PFSK-1 (cell line): Measurements from ENCODE around the gene VGLL4.

Experiments
- FOXP2 ChIP-seq: optimal IDR thresholded peaks from 2 replicates; pipeline ENCODE3; 2011; ENCODE audit warnings: borderline replicate concordance, control low read depth, inconsistent platforms; ENCODE audit not compliant: insufficient read depth; ENCODE audit errors: extremely low read length, extremely low read depth
- POLR2AphosphoS5 ChIP-seq: IDR thresholded peaks from 2 replicates; pipeline ENCODE4 v1.6.1; 2012; ENCODE audit warnings: low read depth, mild to moderate bottlenecking, control low read depth, low read length, moderate library complexity
- SIN3A ChIP-seq: IDR thresholded peaks from 2 replicates; pipeline ENCODE4 v1.6.1; 2012; ENCODE audit warnings: mild to moderate bottlenecking, low read length, moderate library complexity, borderline replicate concordance; ENCODE audit not compliant: insufficient read depth
- TAF1 ChIP-seq: IDR thresholded peaks from 2 replicates; pipeline ENCODE4 v1.6.1; 2012; ENCODE audit warnings: low read length, control low read depth, borderline replicate concordance; ENCODE audit not compliant: insufficient read depth
- TF ChIP-seq, protein P1 (sequence below), 2 experiments: IDR thresholded peaks; 2 replicates each; pipeline versions ENCODE4 v1.6.1 to v1.8.0; 2011 to 2012; ENCODE audit warnings: low read depth in 2 of 2, low read length in 2 of 2, control low read depth in 1 of 2, inconsistent platforms in 1 of 2, mild to moderate bottlenecking in 1 of 2, moderate library complexity in 1 of 2; ENCODE audit not compliant: insufficient read depth in 1 of 2

VGLL4 gene

DNA sequence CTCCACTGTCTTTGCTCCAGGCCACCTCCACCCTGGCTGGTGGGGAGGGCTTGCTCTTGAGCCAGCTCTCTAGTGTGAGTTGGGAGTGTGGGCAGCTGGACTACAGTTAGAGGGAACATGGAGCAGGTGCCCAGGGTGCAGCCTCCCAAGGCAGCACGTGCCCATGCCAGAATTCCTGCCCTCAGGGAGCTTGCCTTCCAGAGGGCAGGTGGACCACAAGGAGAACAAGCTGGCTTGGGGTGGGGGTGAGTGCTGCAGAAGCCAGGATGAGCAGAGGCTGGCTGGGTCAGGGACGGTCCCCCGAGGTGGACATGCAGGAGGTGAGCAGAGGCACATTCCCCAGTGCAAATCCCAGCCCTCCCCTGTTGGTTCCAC lies 89.5 kb downstream of the VGLL4 start:
- TF ChIP-seq SIN3A (no peak), FOXP2 (no peak), POLR2AphosphoS5 (no peak), TAF1 (no peak)
- TF ChIP-seq, protein P1, sequence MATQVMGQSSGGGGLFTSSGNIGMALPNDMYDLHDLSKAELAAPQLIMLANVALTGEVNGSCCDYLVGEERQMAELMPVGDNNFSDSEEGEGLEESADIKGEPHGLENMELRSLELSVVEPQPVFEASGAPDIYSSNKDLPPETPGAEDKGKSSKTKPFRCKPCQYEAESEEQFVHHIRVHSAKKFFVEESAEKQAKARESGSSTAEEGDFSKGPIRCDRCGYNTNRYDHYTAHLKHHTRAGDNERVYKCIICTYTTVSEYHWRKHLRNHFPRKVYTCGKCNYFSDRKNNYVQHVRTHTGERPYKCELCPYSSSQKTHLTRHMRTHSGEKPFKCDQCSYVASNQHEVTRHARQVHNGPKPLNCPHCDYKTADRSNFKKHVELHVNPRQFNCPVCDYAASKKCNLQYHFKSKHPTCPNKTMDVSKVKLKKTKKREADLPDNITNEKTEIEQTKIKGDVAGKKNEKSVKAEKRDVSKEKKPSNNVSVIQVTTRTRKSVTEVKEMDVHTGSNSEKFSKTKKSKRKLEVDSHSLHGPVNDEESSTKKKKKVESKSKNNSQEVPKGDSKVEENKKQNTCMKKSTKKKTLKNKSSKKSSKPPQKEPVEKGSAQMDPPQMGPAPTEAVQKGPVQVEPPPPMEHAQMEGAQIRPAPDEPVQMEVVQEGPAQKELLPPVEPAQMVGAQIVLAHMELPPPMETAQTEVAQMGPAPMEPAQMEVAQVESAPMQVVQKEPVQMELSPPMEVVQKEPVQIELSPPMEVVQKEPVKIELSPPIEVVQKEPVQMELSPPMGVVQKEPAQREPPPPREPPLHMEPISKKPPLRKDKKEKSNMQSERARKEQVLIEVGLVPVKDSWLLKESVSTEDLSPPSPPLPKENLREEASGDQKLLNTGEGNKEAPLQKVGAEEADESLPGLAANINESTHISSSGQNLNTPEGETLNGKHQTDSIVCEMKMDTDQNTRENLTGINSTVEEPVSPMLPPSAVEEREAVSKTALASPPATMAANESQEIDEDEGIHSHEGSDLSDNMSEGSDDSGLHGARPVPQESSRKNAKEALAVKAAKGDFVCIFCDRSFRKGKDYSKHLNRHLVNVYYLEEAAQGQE (IDR thresholded peaks at IDR 0.05; ENCODE audit: insufficient read depth in 1 of 2, low read depth in 2 of 2, low read length in 2 of 2), result no peak

- TF ChIP-seq, protein P1 (IDR thresholded peaks at IDR 0.05; ENCODE audit: insufficient read depth in 1 of 2, low read depth in 2 of 2, low read length in 2 of 2), result no peak
- TF ChIP-seq FOXP2 (no peak), SIN3A (no peak), TAF1 (no peak), POLR2AphosphoS5 (no peak)
These were observed 90.1 kb downstream of the VGLL4 start for GRCh38 chr3:11553436-11554235.

DNA sequence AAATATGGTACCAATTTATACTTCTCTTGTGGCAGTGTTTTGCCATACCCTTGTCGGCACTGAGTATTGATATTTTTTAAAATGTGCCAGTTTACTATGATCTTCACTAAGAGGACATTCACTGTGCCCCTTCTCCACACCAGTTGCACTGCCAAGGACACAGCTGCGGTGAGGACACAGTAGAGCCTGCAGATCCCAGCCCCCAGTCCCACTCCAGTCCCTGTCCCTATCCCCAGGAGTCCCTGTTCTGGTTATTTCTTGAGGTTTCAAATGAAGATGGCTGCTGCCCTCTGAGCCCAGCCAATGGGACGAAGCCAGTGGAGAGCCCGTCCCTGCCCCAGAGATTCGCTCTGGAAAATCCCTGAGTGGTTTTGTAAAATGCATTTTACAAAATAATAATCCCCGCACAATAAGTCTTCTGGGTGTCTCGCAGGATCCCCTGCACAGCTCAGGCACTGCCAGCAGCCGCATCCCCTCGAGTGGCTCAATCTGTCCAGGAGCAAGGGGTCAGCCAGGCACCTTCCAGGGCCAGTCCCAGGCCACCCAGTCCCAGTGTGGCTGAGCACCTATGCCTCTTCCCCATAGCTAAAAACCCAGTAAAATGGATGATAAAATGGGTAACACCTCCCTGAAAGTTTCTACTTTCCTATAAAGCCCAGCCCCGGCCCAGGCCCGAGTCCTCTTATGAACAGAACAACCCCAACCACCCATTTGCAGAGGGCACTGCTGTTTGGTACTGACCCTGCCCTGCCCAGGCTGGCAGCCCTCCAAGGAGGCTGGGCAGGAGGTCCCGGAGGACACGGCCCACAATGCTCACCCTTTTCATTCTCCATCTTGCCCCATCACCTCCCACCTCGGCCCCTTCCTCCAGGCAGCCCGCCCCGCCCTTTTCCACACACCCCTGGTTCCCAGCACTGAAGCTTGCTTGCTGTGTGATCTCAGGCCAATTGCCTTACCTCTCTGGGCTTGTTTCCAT lies 91.1 kb downstream of the VGLL4 start:
- no peak for TF ChIP-seq POLR2AphosphoS5
- TF ChIP-seq, protein P1 (IDR thresholded peaks at IDR 0.05; ENCODE audit: insufficient read depth in 1 of 2, low read depth in 2 of 2, low read length in 2 of 2), result no peak
- TF ChIP-seq SIN3A, result no peak
- no peak for TF ChIP-seq TAF1
- no peak for TF ChIP-seq FOXP2

DNA sequence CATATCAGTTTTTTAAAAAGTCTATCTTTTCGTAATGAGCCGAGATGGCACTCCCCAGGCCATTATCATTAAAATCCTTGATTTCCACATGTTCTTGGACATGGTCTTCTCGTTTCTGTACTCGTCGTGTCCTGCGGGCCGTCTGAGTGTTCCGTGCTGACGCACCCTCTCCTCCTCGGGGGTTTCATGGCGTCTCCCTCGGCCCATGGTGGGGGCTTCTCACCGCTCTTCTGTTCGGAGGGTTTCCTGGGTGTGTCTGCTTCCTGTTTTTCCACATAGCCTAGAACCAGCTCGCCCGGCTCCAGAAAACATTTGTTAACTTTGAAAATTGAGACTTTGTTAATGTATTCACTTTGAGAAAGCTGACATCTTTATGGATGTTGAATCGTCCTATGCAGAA lies 92.7 kb downstream of the VGLL4 start:
- no peak for TF ChIP-seq FOXP2
- TF ChIP-seq, protein P1 (IDR thresholded peaks at IDR 0.05; ENCODE audit: insufficient read depth in 1 of 2, low read depth in 2 of 2, low read length in 2 of 2), result no peak
